OCI-LY7 (cell line): ENCODE data around the gene FAM174C. TPM values are rescaled to one million over a fixed set of nuclear protein-coding genes. Genes with fewer than 3 reads are reported as not detected.

ENCODE experiments used
- BruUV-seq: library from RNA; stranded (reverse); fragments of 400-500 nt; replicated peaks from 2 replicates; lab custom pipeline; 2021; lab: Mats Ljungman, UMichigan
- CTCF ChIA-PET: fragments of 300-600 bp; sonication (Branson Sonifier 250); formaldehyde crosslinking; loops from one replicate; lab custom pipeline; 2022; ENCODE audit warnings: antibody characterized with exemption; ENCODE audit not compliant: unreplicated experiment; lab: Charles Lee
- POLR2A ChIA-PET: fragments of 300-600 bp; sonication (Branson Sonifier 250); formaldehyde crosslinking; loops from one replicate; lab custom pipeline; 2022; ENCODE audit warnings: antibody characterized with exemption; lab: Charles Lee
- DNase-seq: peaks from one replicate; pipeline ENCODE4 v3.0.0-alpha.2; 2015; ENCODE audit warnings: low spot score
- H2AFZ ChIP-seq: fragments of 200-600 bp; sonication (generic), shearing (Covaris generic); 2 replicates; pipeline ENCODE4 v1.6.1; 2014; ENCODE audit warnings: mild to moderate bottlenecking, antibody characterized with exemption, low read length, moderate library complexity
- H3K27ac ChIP-seq: fragments of 200-600 bp; sonication (generic); 2 replicates; pipeline ENCODE4 v1.5.1; 2014; ENCODE audit warnings: mixed run types, low read depth, mild to moderate bottlenecking, moderate library complexity, low read length, inconsistent platforms; ENCODE audit not compliant: poor library complexity, severe bottlenecking
- H3K36me3 ChIP-seq: fragments of 200-600 bp; sonication (generic); 2 replicates; pipeline ENCODE4 v1.6.1; 2014; ENCODE audit warnings: mild to moderate bottlenecking, antibody characterized with exemption, low read length, moderate library complexity, mixed read lengths; ENCODE audit not compliant: insufficient read depth
- H3K4me1 ChIP-seq: fragments of 200-600 bp; sonication (generic); 2 replicates; pipeline ENCODE4 v1.5.1; 2014; ENCODE audit warnings: mild to moderate bottlenecking, low read length; ENCODE audit not compliant: insufficient read depth, poor library complexity, severe bottlenecking
- H3K4me2 ChIP-seq: fragments of 200-600 bp; sonication (generic); 2 replicates; pipeline ENCODE4 v1.6.1; 2014; ENCODE audit warnings: mild to moderate bottlenecking, low read length
- H3K4me3 ChIP-seq: fragments of 200-600 bp; sonication (generic); 2 replicates; pipeline ENCODE4 v1.5.1; 2014; ENCODE audit warnings: mild to moderate bottlenecking, low read depth, low read length; ENCODE audit not compliant: poor library complexity, severe bottlenecking
- H3K79me2 ChIP-seq: fragments of 200-600 bp; sonication (generic); 2 replicates; pipeline ENCODE4 v1.6.1; 2016; ENCODE audit warnings: low read depth, mild to moderate bottlenecking, low read length, moderate library complexity, mixed read lengths; ENCODE audit not compliant: insufficient read depth
- H3K9me2 ChIP-seq: fragments of 200-600 bp; sonication (generic); 2 replicates; pipeline ENCODE4 v1.6.1; 2016; ENCODE audit warnings: mild to moderate bottlenecking, low read length, mixed read lengths; ENCODE audit not compliant: insufficient read depth
- H3K9me3 ChIP-seq: fragments of 200-600 bp; sonication (generic); 2 replicates; pipeline ENCODE4 v1.6.1; 2014; ENCODE audit warnings: mild to moderate bottlenecking, mixed run types, low read length, mixed read lengths
- H4K20me1 ChIP-seq: fragments of 200-600 bp; sonication (generic); 2 replicates; pipeline ENCODE4 v1.6.1; 2014; ENCODE audit warnings: mild to moderate bottlenecking, antibody characterized with exemption, low read length, moderate library complexity, mixed read lengths; ENCODE audit not compliant: insufficient read depth
- CTCF ChIP-seq: fragments of 200-600 bp; sonication (generic); conservative IDR thresholded peaks from 2 replicates; pipeline ENCODE4 v1.5.1; 2014; ENCODE audit warnings: mild to moderate bottlenecking, antibody characterized with exemption, low read length, moderate library complexity, mixed read lengths
- EZH2phosphoT487 ChIP-seq: fragments of 200-600 bp; sonication (generic); IDR thresholded peaks from 2 replicates; pipeline ENCODE4 v1.6.1; 2018; ENCODE audit warnings: low read depth, borderline replicate concordance, mild to moderate bottlenecking, mixed run types, antibody characterized with exemption, low read length, moderate library complexity, mixed read lengths
- intact Hi-C: fragments of 100-400 bp; cut with micrococcal nuclease; formaldehyde crosslinking; loops from one replicate; pipeline ENCODE4 v1.10.0; 2022; ENCODE audit not compliant: unreplicated experiment
- total RNA-seq, 2 experiments: library from RNA; depleted of rRNA in 1 of 2; stranded (reverse); fragments of >200 nt in 1 of 2; shearing (Covaris generic) in 1 of 2; gene quantifications; 2 replicates each; pipeline ENCODE4 v1.2.3, GENCODE V29; 2014 to 2022

Gene FAM174C
- total RNA-seq, 2 experiments from 2014 or later: 53.2 to 81.5 TPM

- Histone ChIP-seq H3K27ac (no peak overlapping the region), H3K36me3 (peaks cover 34% of the 10 kb centered on the region), H2AFZ (no peak overlapping the region), H3K4me1 (no peaks in the 10 kb centered on the region), H4K20me1 (no peaks in the 10 kb centered on the region), H3K9me3 (no peaks in the 10 kb centered on the region), H3K79me2 (no peaks in the 10 kb centered on the region), H3K4me3 (no peak overlapping the region), H3K9me2 (no peaks in the 10 kb centered on the region), H3K4me2 (no peak overlapping the region)
- BruUV-seq: no TSS peak
- intact Hi-C loops: no loop called here
- TF ChIP-seq EZH2phosphoT487: no peak
- no peak for TF ChIP-seq CTCF
- DNase-seq: no peak
- ChIA-PET CTCF (no interaction called here), POLR2A (no interaction called here)
These were observed 7.4 kb downstream of the FAM174C start for GRCh38 chr19:1282588-1283206.

- Histone ChIP-seq H3K27ac (no peak overlapping the region), H3K9me2 (no peaks in the 10 kb centered on the region), H3K9me3 (no peaks in the 10 kb centered on the region), H3K4me3 (no peak overlapping the region), H3K79me2 (no peaks in the 10 kb centered on the region), H2AFZ (no peak overlapping the region), H3K4me1 (no peaks in the 10 kb centered on the region), H3K36me3 (peaks cover 27% of the 10 kb centered on the region), H3K4me2 (no peak overlapping the region), H4K20me1 (no peaks in the 10 kb centered on the region)
- TF ChIP-seq CTCF: no peak
- no peak for TF ChIP-seq EZH2phosphoT487
- intact Hi-C loops: no loop called here
- BruUV-seq: no TSS peak
- CTCF ChIA-PET: no interaction called here
- no peak for DNase-seq
- POLR2A ChIA-PET: no interaction called here
These were observed 8.0 kb downstream of the FAM174C start for GRCh38 chr19:1283207-1283916.

DNA sequence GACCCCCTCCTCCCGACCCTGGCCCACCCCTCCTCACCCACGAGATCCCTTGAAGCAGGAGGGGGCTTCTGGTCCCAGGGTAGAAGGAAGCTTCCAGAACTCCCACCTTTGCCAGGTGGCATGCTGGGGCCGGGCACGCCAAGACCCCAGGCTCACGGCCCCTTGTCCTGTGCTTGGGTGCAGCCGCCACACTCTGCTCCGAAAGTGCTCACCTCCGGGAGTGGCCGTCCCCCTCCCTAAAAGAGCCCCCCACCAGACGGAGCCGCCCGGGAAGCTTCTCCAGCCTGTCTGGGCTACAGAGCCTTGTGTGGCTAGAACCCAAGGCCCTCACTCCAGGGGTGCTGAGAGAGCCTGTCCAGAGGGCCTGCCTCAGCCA, 8.6 kb downstream of the FAM174C start:
- Histone ChIP-seq H3K4me2 (no peak overlapping the region), H4K20me1 (no peaks in the 10 kb centered on the region), H2AFZ (no peak overlapping the region), H3K36me3 (peaks cover 21% of the 10 kb centered on the region), H3K27ac (no peak overlapping the region), H3K4me1 (no peaks in the 10 kb centered on the region), H3K79me2 (no peaks in the 10 kb centered on the region), H3K4me3 (no peak overlapping the region), H3K9me3 (no peaks in the 10 kb centered on the region), H3K9me2 (no peaks in the 10 kb centered on the region)
- DNase-seq: no peak
- ChIA-PET POLR2A (no interaction called here), CTCF (no interaction called here)
- TF ChIP-seq EZH2phosphoT487 (no peak), CTCF (no peak)
- no TSS peak for BruUV-seq
- intact Hi-C loops: no loop called here
